Esophagus (tissue), 2 donors: ENCODE data around the gene SPATC1L. TPM values are rescaled to one million over a fixed set of nuclear protein-coding genes. Genes with fewer than 3 reads are reported as not detected.
A peak's percentile ranks its signal among the peaks of the same experiment; 100 is the strongest.

Experiments
- H3K27ac ChIP-seq, 2 donors: one replicate each; pipeline ENCODE4 v1.5.1; 2013; ENCODE audit warnings: low read depth in 2 of 2, mild to moderate bottlenecking in 2 of 2, inconsistent platforms in 1 of 2, low read length in 1 of 2, moderate library complexity in 1 of 2
- H3K27me3 ChIP-seq, 2 donors: one replicate each; pipeline ENCODE4 v1.6.1; 2013; ENCODE audit warnings: low read length in 2 of 2, control low read depth in 1 of 2, mild to moderate bottlenecking in 1 of 2; ENCODE audit not compliant: insufficient read depth in 2 of 2, control insufficient read depth in 1 of 2
- H3K36me3 ChIP-seq, 2 donors: one replicate each; pipeline ENCODE4 v1.6.1; 2013; ENCODE audit warnings: low read length in 1 of 2; ENCODE audit not compliant: control insufficient read depth in 2 of 2, insufficient read depth in 2 of 2
- H3K4me1 ChIP-seq, 2 donors: one replicate each; pipeline ENCODE4 v1.6.1; 2013; ENCODE audit warnings: low read length in 1 of 2; ENCODE audit not compliant: control insufficient read depth in 2 of 2, insufficient read depth in 2 of 2
- H3K4me3 ChIP-seq, 2 donors: one replicate each; pipeline ENCODE4 v1.5.1; 2013; ENCODE audit warnings: low read length in 2 of 2, mild to moderate bottlenecking in 2 of 2, low read depth in 1 of 2, moderate library complexity in 1 of 2
- H3K9me3 ChIP-seq, 2 donors: one replicate each; pipeline ENCODE4 v1.6.1; 2013; ENCODE audit warnings: mild to moderate bottlenecking in 2 of 2, low read depth in 1 of 2, low read length in 1 of 2, moderate library complexity in 1 of 2; ENCODE audit not compliant: control insufficient read depth in 2 of 2, insufficient read depth in 1 of 2
- WGBS, 2 donors: extraction: QIAGEN DNeasy Blood & Tissue Kit; methylation state at CpG; one replicate each; pipeline ENCODE4 v1.1.7; 2013; 5-methylcytosine and 5-hydroxymethylcytosine counted together
- polyA plus RNA-seq, 2 donors: library from polyadenylated mRNA; stranded (reverse); fragments of 200-250 nt; gene quantifications; one replicate each; pipeline ENCODE4 v1.2.3, GENCODE V29; 2013
- donor health status: healthy with polysubstance abuse.
- donor health status: Bipolar disorder and iron deficiency.

Gene SPATC1L
- polyA plus RNA-seq, 2 donors: 5.2 to 9.3 TPM

GRCh38 chr21:46216132-46216747, 32.0 kb upstream of the SPATC1L start:
- Histone ChIP-seq H3K36me3 (peaks cover 14 to 72% of the 10 kb centered on the region in 2 donors), H3K4me1 (peaks cover 0 to 3% of the 10 kb centered on the region in 2 donors), H3K27me3 (no peaks in the 10 kb centered on the region), H3K4me3 (no peak overlapping the region), H3K9me3 (no peaks in the 10 kb centered on the region), H3K27ac (no peak overlapping the region)
- 92 to 94% methylated on average over 16 of the region's 16 CpGs for WGBS, 2 donors

DNA sequence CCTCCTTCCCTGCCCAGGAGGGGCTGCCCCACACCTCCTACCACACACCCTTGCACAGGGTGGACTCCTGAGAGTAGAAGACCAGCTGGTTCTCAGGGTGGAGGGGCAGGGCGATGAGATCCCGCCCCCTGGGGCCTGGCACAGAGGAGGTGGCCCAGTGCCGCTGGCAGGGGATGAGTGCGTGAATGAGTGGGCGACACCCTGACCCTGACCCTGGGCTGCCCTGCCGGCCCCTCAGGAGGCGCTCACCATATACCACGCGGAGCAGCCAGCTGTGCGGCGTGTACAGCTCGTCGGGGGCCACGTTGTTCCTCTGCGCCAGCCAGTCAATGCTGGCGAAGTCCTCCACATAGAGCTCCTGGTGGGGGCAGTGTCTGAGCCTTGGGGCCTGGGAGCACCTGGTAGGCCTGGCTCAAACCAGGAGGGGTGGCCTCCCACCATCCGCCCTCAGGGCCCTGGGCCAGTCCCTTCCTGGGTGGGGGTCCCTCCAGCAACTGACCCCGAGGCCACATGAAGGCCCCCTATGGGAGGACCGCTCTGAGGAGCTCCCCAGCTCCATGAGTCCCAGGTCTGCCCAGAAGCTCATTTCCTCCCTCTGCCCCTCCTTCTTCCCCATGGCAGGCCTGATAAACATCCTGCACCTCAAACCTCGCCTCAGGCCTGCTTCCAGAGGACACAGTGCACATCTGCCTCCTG, 31.3 kb upstream of the SPATC1L start:
- Histone ChIP-seq H3K27me3 (no peaks in the 10 kb centered on the region), H3K36me3 (peaks cover 17 to 73% of the 10 kb centered on the region in 2 donors), H3K4me1 (peaks cover 0 to 3% of the 10 kb centered on the region in 2 donors), H3K4me3 (no peak overlapping the region), H3K9me3 (no peaks in the 10 kb centered on the region), H3K27ac (no peak overlapping the region)
- WGBS, 2 donors: 91 to 93% methylated on average over 19 to 20 of the region's 20 CpGs

GRCh38 chr21:46214478-46215340, 30.4 kb upstream of the SPATC1L start:
- H3K27me3 ChIP-seq: no peaks in the 10 kb centered on the region
- H3K27ac ChIP-seq: no peak overlapping the region
- no peaks in the 10 kb centered on the region for H3K9me3 ChIP-seq
- H3K4me3 ChIP-seq: no peak overlapping the region
- peaks cover 15 to 68% of the 10 kb centered on the region in 2 donors for H3K36me3 ChIP-seq
- WGBS, 2 donors: 95% methylated on average over 27 of the region's 27 CpGs
- peaks cover 0 to 3% of the 10 kb centered on the region in 2 donors for H3K4me1 ChIP-seq

DNA sequence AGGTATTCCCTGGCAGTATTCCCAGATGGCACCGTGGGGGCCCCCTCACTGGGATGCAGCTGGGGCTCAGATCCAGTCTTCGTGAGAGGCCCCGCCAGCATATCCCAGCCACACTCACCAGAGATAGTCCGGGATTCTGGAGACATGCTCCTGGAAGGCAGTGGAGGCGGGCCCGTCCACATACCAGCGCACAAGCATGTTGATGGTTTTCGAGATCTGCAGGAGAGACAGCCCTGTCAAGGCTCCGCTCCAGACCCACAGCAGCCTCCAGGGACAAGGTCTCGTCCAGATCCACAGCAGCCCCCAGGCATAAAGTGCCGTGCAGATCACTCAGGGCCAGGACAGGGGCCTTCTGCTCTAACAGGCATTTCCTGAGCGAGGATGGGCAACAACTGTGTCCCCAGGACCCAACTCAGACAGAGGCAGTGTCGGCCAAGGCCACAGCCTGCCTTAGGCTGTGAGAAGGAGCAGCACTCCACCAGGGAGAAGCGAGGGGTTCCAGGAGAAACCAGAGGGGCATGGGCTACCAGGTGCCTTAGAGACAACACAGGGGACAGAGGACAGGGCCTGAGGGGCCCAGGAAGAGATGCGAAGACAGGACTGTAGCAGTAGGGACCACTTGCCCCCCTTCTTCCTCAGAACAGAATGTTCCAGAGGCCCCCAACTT, 29.5 kb upstream of the SPATC1L start:
- Histone ChIP-seq H3K9me3 (no peaks in the 10 kb centered on the region), H3K4me1 (peaks cover 0 to 3% of the 10 kb centered on the region in 2 donors), H3K27ac (no peak overlapping the region), H3K4me3 (no peak overlapping the region), H3K27me3 (no peaks in the 10 kb centered on the region), H3K36me3 (peaks cover 15 to 68% of the 10 kb centered on the region in 2 donors)
- 87 to 90% methylated on average over 15 of the region's 15 CpGs for WGBS, 2 donors

- Histone ChIP-seq H3K36me3 (peaks cover 15 to 77% of the 10 kb centered on the region in 2 donors), H3K4me1 (peaks cover 0 to 3% of the 10 kb centered on the region in 2 donors), H3K9me3 (no peaks in the 10 kb centered on the region), H3K4me3 (no peak overlapping the region), H3K27me3 (no peaks in the 10 kb centered on the region), H3K27ac (no peak overlapping the region)
- WGBS, 2 donors: 90 to 92% methylated on average over 18 of the region's 18 CpGs
Observed at GRCh38 chr21:46212721-46213484, 28.6 kb upstream of the SPATC1L start.

- H3K4me3 ChIP-seq: no peak overlapping the region
- no peaks in the 10 kb centered on the region for H3K27me3 ChIP-seq
- 80 to 86% methylated on average over 23 of the region's 23 CpGs for WGBS, 2 donors
- peak overlapping the region in 1 of 2 donors; percentile 6 for H3K27ac ChIP-seq
- no peaks in the 10 kb centered on the region for H3K9me3 ChIP-seq
- H3K4me1 ChIP-seq: peaks cover 0 to 3% of the 10 kb centered on the region in 2 donors
- peaks cover 21 to 79% of the 10 kb centered on the region in 2 donors for H3K36me3 ChIP-seq
Observed at GRCh38 chr21:46211786-46212720, 27.8 kb upstream of the SPATC1L start.

DNA sequence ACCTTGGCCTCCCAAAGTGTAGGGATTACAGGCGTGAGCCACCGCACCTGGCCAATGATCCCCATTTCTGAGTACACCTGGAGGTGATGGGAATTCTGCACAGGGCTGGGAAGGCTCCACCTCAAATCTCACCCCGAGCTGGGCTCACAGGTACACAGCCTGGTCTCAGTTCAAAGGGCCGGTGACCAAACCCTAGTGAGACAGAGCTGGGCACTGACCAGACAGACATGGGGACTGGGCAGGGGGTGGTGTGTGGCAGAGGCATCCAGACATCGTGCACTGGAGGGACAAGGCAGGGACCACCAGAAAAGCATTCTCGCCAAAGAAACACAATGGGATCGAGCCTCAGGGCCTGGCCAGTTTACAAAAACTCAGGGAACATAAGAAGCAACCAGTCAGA, 27.1 kb upstream of the SPATC1L start:
- Histone ChIP-seq H3K27me3 (no peaks in the 10 kb centered on the region), H3K36me3 (peaks cover 23 to 83% of the 10 kb centered on the region in 2 donors), H3K4me1 (peaks cover 0 to 3% of the 10 kb centered on the region in 2 donors), H3K4me3 (no peak overlapping the region), H3K9me3 (no peaks in the 10 kb centered on the region), H3K27ac (no peak overlapping the region)
- 86 to 94% methylated on average over 7 of the region's 7 CpGs for WGBS, 2 donors

GRCh38 chr21:46210378-46211136, 26.3 kb upstream of the SPATC1L start:
- no peaks in the 10 kb centered on the region for H3K9me3 ChIP-seq
- H3K36me3 ChIP-seq: peaks cover 27 to 83% of the 10 kb centered on the region in 2 donors
- WGBS, 2 donors: 89 to 93% methylated on average over 16 of the region's 16 CpGs
- H3K4me3 ChIP-seq: no peak overlapping the region
- no peaks in the 10 kb centered on the region for H3K27me3 ChIP-seq
- H3K4me1 ChIP-seq: peaks cover 0 to 3% of the 10 kb centered on the region in 2 donors
- no peak overlapping the region for H3K27ac ChIP-seq
